HUES48 (cell line): Measurements from ENCODE around the gene WSCD1.

Experiments used
- H3K27ac ChIP-seq: one replicate; pipeline ENCODE4 v1.7.0; 2013; ENCODE audit warnings: low read depth, low read length, inconsistent platforms
- H3K27me3 ChIP-seq: 2 replicates; pipeline ENCODE4 v1.6.1; 2013; ENCODE audit warnings: mild to moderate bottlenecking, low read length; ENCODE audit not compliant: control insufficient read depth, insufficient read depth
- H3K36me3 ChIP-seq: 2 replicates; pipeline ENCODE4 v1.6.1; 2013; ENCODE audit warnings: low read length; ENCODE audit not compliant: control insufficient read depth, insufficient read depth
- H3K4me1 ChIP-seq: 2 replicates; pipeline ENCODE4 v1.6.1; 2013; ENCODE audit warnings: mild to moderate bottlenecking, low read length; ENCODE audit not compliant: control insufficient read depth, insufficient read depth
- H3K4me3 ChIP-seq: 2 replicates; pipeline ENCODE4 v1.5.1; 2013; ENCODE audit warnings: mild to moderate bottlenecking, low read depth, low read length
- H3K9ac ChIP-seq: 2 replicates; pipeline ENCODE4 v1.6.1; 2013; ENCODE audit warnings: mild to moderate bottlenecking, low read depth, low read length, moderate library complexity
- H3K9me3 ChIP-seq: 2 replicates; pipeline ENCODE4 v1.6.1; 2013; ENCODE audit warnings: low read length; ENCODE audit not compliant: control insufficient read depth, insufficient read depth

The WSCD1 gene

DNA sequence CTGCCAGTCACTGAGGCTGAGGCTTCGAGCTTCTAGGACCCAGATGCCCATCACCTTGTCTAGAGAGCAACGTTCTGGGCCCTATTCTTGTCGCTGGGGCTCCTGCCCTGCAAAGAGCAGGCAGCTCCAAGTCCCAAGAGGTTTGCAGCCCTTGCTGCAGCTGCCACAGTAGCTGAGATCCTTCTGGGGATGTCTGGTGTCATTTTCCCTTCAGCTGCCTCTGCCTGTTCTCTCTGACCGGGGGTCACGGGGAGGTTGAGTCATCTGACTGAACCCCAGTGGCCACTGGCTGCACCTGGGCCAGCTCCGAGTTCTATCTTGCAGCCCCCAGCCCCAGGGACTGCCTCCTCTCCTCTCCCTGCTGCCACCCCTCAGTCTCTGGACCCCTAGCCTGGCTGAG, 4.9 kb downstream of the WSCD1 start:
- Histone ChIP-seq H3K4me1 (peaks cover 5% of the 10 kb centered on the region; the same call in 1 of the 2 replicates), H3K9me3 (no peaks in the 10 kb centered on the region), H3K27ac (no peak overlapping the region), H3K36me3 (no peaks in the 10 kb centered on the region), H3K9ac (no peak overlapping the region), H3K27me3 (peaks cover 10% of the 10 kb centered on the region), H3K4me3 (no peak overlapping the region)

GRCh38 chr17:6075845-6076244, 5.7 kb downstream of the WSCD1 start:
- Histone ChIP-seq H3K27ac (no peak overlapping the region), H3K4me1 (peaks cover 5% of the 10 kb centered on the region; the same call in 1 of the 2 replicates), H3K27me3 (peaks cover 9% of the 10 kb centered on the region), H3K4me3 (no peak overlapping the region), H3K9me3 (no peaks in the 10 kb centered on the region), H3K36me3 (0 out of 2 replicates have a peak, but pooled peaks cover under 1% of the 10 kb centered on the region), H3K9ac (no peak overlapping the region)

DNA sequence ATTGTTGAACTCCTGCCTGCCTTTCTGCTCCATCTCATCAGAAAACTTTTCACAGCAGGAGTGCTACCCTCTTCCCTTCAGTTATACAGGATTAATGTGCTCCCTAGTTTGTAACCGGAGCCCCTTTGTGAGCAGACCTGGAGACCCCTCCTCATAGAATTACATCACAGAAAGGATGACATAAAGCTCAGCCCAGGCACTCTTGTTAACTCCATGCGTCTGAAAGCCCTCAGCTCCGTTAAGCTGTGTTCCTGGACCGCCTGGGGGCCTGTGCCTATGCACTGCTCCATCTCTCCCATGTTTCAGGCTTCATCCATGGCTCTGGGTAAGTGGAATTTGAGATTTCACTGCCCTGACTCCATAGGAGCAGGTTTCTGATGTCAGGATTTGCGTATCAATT, 7.6 kb downstream of the WSCD1 start:
- Histone ChIP-seq H3K27ac (no peak overlapping the region), H3K27me3 (no peaks in the 10 kb centered on the region), H3K36me3 (peaks cover 8% of the 10 kb centered on the region; the same call in 1 of the 2 replicates), H3K4me3 (no peak overlapping the region), H3K4me1 (no peaks in the 10 kb centered on the region), H3K9me3 (no peaks in the 10 kb centered on the region), H3K9ac (no peak overlapping the region)

DNA sequence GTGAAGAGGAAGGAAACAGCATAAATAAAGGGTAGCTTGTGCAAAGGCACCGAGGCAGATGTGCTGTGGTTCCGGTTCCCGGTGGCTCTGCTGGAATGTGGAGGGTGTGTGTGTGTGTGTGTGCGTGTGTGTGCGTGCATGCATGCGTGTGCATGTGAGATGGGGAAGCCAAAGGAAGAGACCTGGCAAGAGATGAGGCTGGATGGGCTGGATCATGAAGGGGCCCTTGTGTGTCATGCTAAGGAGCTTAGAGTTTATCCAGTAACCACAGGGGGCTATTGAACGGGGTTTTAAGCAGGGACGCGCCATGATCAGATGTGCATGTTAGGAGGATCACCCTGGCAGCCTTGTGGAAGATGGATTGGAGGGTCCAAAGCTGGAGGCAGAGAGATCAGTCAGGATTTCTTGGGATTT, 8.3 kb downstream of the WSCD1 start:
- Histone ChIP-seq H3K36me3 (peaks cover 8% of the 10 kb centered on the region; the same call in 1 of the 2 replicates), H3K4me3 (no peak overlapping the region), H3K27ac (no peak overlapping the region)

DNA sequence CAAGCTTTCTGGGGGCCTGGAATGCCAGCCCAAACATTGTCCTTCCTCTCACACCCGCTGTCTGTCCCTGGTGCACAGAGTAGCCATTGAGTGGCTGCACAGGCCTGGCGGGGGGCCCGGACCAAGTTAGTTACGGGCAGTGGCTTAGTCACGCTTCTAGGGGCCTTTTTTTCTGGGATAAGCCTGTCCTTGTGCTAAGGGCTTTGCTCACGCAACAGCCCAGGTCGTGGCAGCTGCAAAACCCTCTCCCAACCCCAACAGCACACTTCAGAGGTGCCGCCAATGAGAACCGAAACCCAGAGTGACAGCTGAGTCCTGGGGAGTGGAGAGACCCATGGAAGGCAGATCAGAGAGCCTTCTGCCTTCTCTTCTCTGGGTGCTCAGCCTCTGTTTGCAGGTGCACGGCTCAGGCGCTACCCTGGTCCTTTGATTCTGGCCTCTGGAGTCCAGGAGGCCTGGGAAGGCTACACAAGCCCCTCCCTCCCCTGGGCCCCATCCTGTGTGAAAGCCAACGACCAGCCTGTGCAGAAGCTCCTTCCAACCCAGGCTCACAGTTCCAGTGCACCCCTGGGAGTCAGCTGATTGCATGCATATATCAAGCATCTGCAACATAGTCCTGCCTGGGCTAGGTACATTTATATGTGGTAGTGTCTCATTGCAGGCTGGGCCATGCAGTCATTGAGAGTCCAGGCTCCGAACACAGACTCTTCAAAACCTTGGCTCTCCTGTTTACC, 9.1 kb downstream of the WSCD1 start:
- Histone ChIP-seq H3K4me3 (no peak overlapping the region), H3K36me3 (peaks cover 8% of the 10 kb centered on the region; the same call in 1 of the 2 replicates), H3K9me3 (no peaks in the 10 kb centered on the region), H3K4me1 (peaks cover 4% of the 10 kb centered on the region), H3K27ac (no peak overlapping the region), H3K9ac (no peak overlapping the region), H3K27me3 (no peaks in the 10 kb centered on the region)

More for the DNA sequence above, 8.3 kb downstream of the WSCD1 start:
- Histone ChIP-seq H3K4me1 (no peaks in the 10 kb centered on the region), H3K9ac (no peak overlapping the region), H3K27me3 (no peaks in the 10 kb centered on the region), H3K9me3 (no peaks in the 10 kb centered on the region)

- no peaks in the 10 kb centered on the region for H3K27me3 ChIP-seq
- H3K4me3 ChIP-seq, result no peak overlapping the region
- H3K27ac ChIP-seq, result no peak overlapping the region
- peaks cover 4% of the 10 kb centered on the region for H3K4me1 ChIP-seq
- H3K36me3 ChIP-seq, result peaks cover 8% of the 10 kb centered on the region; the same call in 1 of the 2 replicates
- no peak overlapping the region for H3K9ac ChIP-seq
- H3K9me3 ChIP-seq, result no peaks in the 10 kb centered on the region
Measured at GRCh38 chr17:6079960-6080359, 9.8 kb downstream of the WSCD1 start.

DNA sequence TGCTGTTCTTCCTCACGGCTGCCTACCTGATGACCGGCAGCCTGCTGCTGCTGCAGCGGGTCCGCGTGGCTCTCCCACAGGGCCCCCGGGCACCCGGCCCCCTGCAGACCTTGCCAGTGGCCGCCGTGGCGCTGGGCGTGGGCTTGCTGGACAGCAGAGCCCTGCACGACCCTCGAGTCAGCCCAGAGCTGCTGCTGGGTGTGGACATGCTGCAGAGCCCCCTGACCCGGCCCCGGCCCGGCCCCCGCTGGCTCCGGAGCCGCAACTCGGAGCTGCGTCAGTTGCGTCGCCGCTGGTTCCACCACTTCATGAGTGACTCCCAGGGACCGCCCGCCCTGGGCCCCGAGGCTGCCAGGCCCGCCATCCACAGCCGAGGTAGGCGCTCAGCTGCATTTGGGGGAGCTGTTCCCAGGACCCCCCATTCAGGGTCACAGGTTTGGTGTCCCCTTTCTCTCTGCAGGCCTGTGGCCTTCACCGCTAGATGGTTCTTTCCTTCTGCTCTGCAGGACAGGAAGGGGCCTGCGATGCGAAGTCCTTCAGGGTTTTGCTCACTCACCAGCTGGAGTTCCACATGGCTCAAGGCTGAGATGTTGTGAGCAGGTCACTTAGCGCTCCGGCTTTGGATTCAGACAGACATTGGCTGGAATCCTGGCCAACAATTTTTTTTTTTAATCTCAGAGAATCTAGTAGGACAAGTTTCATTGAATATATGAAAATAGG, 10.7 kb downstream of the WSCD1 start:
- no peak overlapping the region for H3K27ac ChIP-seq
- H3K9ac ChIP-seq, result no peak overlapping the region
- peaks cover 8% of the 10 kb centered on the region; the same call in 1 of the 2 replicates for H3K36me3 ChIP-seq
- no peak overlapping the region for H3K4me3 ChIP-seq
- no peaks in the 10 kb centered on the region for H3K9me3 ChIP-seq
- H3K4me1 ChIP-seq, result peaks cover 4% of the 10 kb centered on the region
- no peaks in the 10 kb centered on the region for H3K27me3 ChIP-seq

- no peaks in the 10 kb centered on the region for H3K9me3 ChIP-seq
- H3K36me3 ChIP-seq, result peaks cover 8% of the 10 kb centered on the region; the same call in 1 of the 2 replicates
- H3K27ac ChIP-seq, result no peak overlapping the region
- no peak overlapping the region for H3K4me3 ChIP-seq
- peaks cover 4% of the 10 kb centered on the region for H3K4me1 ChIP-seq
- H3K27me3 ChIP-seq, result no peaks in the 10 kb centered on the region
- H3K9ac ChIP-seq, result no peak overlapping the region
Measured at GRCh38 chr17:6082335-6082734, 12.2 kb downstream of the WSCD1 start.

DNA sequence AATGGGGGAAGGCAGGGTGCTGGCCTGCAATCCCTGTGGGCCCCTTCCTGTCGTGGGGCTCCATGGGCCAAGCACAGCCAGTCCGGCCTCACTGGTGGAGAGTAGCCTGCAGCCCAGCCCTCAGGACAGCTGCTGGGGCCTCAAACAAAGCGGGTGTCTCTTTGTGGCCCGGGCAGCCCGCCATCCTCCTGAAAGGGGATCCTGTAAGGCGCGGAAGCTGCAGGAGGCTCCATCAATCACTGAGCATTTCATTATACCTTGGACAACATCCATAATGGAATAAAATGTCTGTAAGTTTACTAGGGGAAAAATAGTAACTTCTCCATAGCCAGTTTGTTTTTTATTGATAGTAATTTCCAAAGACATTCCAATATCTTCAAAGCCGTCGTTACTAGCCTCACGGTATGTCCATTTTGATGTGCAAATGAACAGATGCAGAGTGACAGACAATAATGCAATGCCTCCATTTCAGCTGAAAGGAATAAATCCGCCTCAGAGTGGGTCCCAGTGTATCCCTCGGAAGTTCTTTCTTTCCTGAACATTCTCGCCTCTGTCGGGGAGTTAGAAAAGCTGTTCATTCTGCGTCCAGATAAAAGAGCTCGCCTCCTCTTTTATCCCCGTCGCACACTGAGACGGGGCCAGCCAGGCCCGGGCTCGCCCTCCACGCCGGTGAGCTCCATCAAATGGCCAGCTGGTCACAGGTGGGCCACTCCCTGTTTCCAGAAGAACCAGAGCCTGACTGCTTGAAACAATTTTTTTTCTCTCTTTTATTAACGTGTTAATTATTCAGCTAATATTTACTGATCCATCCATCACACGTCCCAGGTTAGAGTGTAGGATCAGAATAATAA, 14.4 kb downstream of the WSCD1 start:
- H3K4me1 ChIP-seq, result peaks cover 4% of the 10 kb centered on the region
- H3K27me3 ChIP-seq, result no peaks in the 10 kb centered on the region
- H3K4me3 ChIP-seq, result no peak overlapping the region
- H3K27ac ChIP-seq, result peak overlapping the region; percentile 40
- no peaks in the 10 kb centered on the region for H3K9me3 ChIP-seq
- H3K9ac ChIP-seq, result no peak overlapping the region
- peaks cover 17% of the 10 kb centered on the region for H3K36me3 ChIP-seq

- Histone ChIP-seq H3K27me3 (no peaks in the 10 kb centered on the region), H3K4me3 (no peak overlapping the region), H3K9me3 (no peaks in the 10 kb centered on the region), H3K36me3 (peaks cover 17% of the 10 kb centered on the region), H3K9ac (no peak overlapping the region), H3K27ac (no peak overlapping the region), H3K4me1 (peaks cover 4% of the 10 kb centered on the region)
Measured at GRCh38 chr17:6085812-6086211, 15.6 kb downstream of the WSCD1 start.
